HepG2 (cell line): ENCODE results near the gene SVOPL. TPM values are rescaled to one million over a fixed set of nuclear protein-coding genes. Genes with fewer than 3 reads are reported as not detected.

Experiments
- ATAC-seq: fragments of 200-7000 bp; cut with Tn5 transposase; 3 replicates; pipeline ENCODE4 v1.9.1; 2020; ENCODE audit warnings: mild to moderate bottlenecking, moderate library complexity
- BruUV-seq: library from RNA; stranded (reverse); fragments of 400-500 nt; replicated peaks from 2 replicates; lab custom pipeline; 2021; lab: Mats Ljungman, UMichigan
- CTCF ChIA-PET: fragments of 300-600 bp; formaldehyde crosslinking; extraction: SDS; loops from one replicate; lab custom pipeline; 2021; ENCODE audit warnings: low total read pairs, inconsistent platforms, low intra/inter-chr PET ratio; lab: Yijun Ruan, JAX
- POLR2A ChIA-PET: fragments of 350-600 bp; sonication (Branson Sonifier 250); formaldehyde crosslinking; loops from one replicate; lab custom pipeline; 2020; ENCODE audit warnings: antibody characterized with exemption, inconsistent platforms; lab: Yijun Ruan, JAX
- DNase-seq: peaks from one replicate; pipeline ENCODE4 v3.0.0-alpha.2; 2015; ENCODE audit warnings: low spot score
- FAIRE-seq: peaks from 3 replicates; lab custom pipeline; 2011; peaks lifted over from hg19 to GRCh38; lab: Jason Lieb, UNC
- H2AFZ ChIP-seq: one replicate; pipeline ENCODE4 v1.6.1; 2011; ENCODE audit warnings: low read length, inconsistent platforms
- H3K27ac ChIP-seq: fragments of 300-600 bp; 3 replicates; pipeline ENCODE4 v1.8.0; 2011; ENCODE audit warnings: mixed run types, mild to moderate bottlenecking, mixed read lengths, low read length, inconsistent platforms; ENCODE audit not compliant: insufficient read depth; ENCODE audit errors: extremely low read length
- H3K27me3 ChIP-seq, 2 experiments: fragments of 200-600 bp in 1 of 2; 2 replicates in 1 of 2; 3 replicates in 1 of 2; pipeline versions ENCODE4 v1.6.0 to v1.8.0; 2011; ENCODE audit warnings: low read length in 2 of 2, mild to moderate bottlenecking in 2 of 2, moderate library complexity in 2 of 2, inconsistent platforms in 1 of 2; ENCODE audit not compliant: insufficient read depth in 2 of 2, control insufficient read depth in 1 of 2
- H3K36me3 ChIP-seq, 2 experiments: fragments of 200-600 bp in 1 of 2; replicated peaks in 1 of 2; 2 replicates in 1 of 2; 3 replicates in 1 of 2; pipeline versions ENCODE4 v1.5.1 to v1.8.0; 2011; ENCODE audit warnings: low read length in 2 of 2, inconsistent platforms in 1 of 2; ENCODE audit not compliant: insufficient read depth in 2 of 2, control insufficient read depth in 1 of 2
- H3K4me1 ChIP-seq: 2 replicates; pipeline ENCODE4 v1.5.1; 2012; ENCODE audit warnings: low read length, inconsistent platforms; ENCODE audit not compliant: insufficient read depth
- H3K4me2 ChIP-seq: 2 replicates; pipeline ENCODE4 v1.6.0; 2011; ENCODE audit warnings: low read depth, low read length, inconsistent platforms
- H3K4me3 ChIP-seq, 3 experiments: fragments of 200-600 bp in 1 of 3; sonication (generic), shearing (Covaris generic) in 1 of 3; replicated peaks in 1 of 3; 2 replicates each; pipeline ENCODE4 v1.5.1; 2011 to 2016; ENCODE audit warnings: low read length in 3 of 3, inconsistent platforms in 2 of 3, low read depth in 2 of 3, mild to moderate bottlenecking in 2 of 3, control low read depth in 1 of 3, mixed read lengths in 1 of 3; ENCODE audit not compliant: insufficient read depth in 1 of 3
- H3K79me2 ChIP-seq: one replicate; pipeline ENCODE4 v1.6.1; 2011; ENCODE audit warnings: low read length, inconsistent platforms; ENCODE audit not compliant: insufficient read depth
- H3K9ac ChIP-seq: 2 replicates; pipeline ENCODE4 v1.6.0; 2011; ENCODE audit warnings: mild to moderate bottlenecking, low read depth, low read length, inconsistent platforms; ENCODE audit not compliant: insufficient read depth
- H3K9me3 ChIP-seq: 2 replicates; pipeline ENCODE4 v1.5.1; 2012; ENCODE audit warnings: mild to moderate bottlenecking, low read length
- H4K20me1 ChIP-seq: 2 replicates; pipeline ENCODE4 v1.6.0; 2011; ENCODE audit warnings: inconsistent platforms, mild to moderate bottlenecking, low read length, moderate library complexity; ENCODE audit not compliant: insufficient read depth
- EEA1 ChIP-seq: sonication (generic); formaldehyde crosslinking; IDR thresholded peaks from 2 replicates; pipeline ENCODE4 v1.5.1; 2020; ENCODE audit warnings: mild to moderate bottlenecking, missing genetic modification reagents, borderline replicate concordance
- ERF ChIP-seq: IDR thresholded peaks from 2 replicates; pipeline ENCODE4 v1.6.1; 2018; ENCODE audit warnings: missing biosample characterization, missing genetic modification reagents
- HNRNPL ChIP-seq: fragments of 200-400 bp; formaldehyde crosslinking; IDR thresholded peaks from 2 replicates; pipeline ENCODE4 v1.6.1; 2017; ENCODE audit warnings: mild to moderate bottlenecking, low read depth, low read length
- NFIB ChIP-seq: sonication (generic); formaldehyde crosslinking; IDR thresholded peaks from 2 replicates; pipeline ENCODE4 v1.9.0; 2021; ENCODE audit warnings: missing genetic modification reagents, mild to moderate bottlenecking, borderline replicate concordance
- PHF8 ChIP-seq: sonication (generic); formaldehyde crosslinking; IDR thresholded peaks from 2 replicates; pipeline ENCODE4 v1.5.0; 2020; ENCODE audit warnings: missing genetic modification reagents
- RBAK ChIP-seq: sonication (generic); formaldehyde crosslinking; IDR thresholded peaks from 2 replicates; pipeline ENCODE4 v1.5.1; 2020; ENCODE audit warnings: mild to moderate bottlenecking, missing genetic modification reagents
- SRSF4 ChIP-seq: fragments of 200-400 bp; formaldehyde crosslinking; IDR thresholded peaks from one replicate; pipeline ENCODE4 v1.6.1; 2018; ENCODE audit warnings: mild to moderate bottlenecking, low read depth, low read length, moderate library complexity; ENCODE audit not compliant: poor library complexity, severe bottlenecking
- YEATS2 ChIP-seq: sonication (generic); formaldehyde crosslinking; IDR thresholded peaks from 2 replicates; pipeline ENCODE4 v1.4.0; 2020; ENCODE audit warnings: missing genetic modification reagents, borderline replicate concordance
- ZBTB20 ChIP-seq: sonication (generic); formaldehyde crosslinking; IDR thresholded peaks from 2 replicates; pipeline ENCODE4 v1.8.1; 2023; ENCODE audit warnings: missing genetic modification reagents, low read depth, mild to moderate bottlenecking, borderline replicate concordance
- ZFP36 ChIP-seq: fragments of 150-350 bp; IDR thresholded peaks from 2 replicates; pipeline ENCODE4 v1.6.1; 2018; ENCODE audit warnings: borderline replicate concordance, low read length, low read depth; ENCODE audit not compliant: partially characterized antibody
- ZKSCAN5 ChIP-seq: sonication (generic); formaldehyde crosslinking; IDR thresholded peaks from 2 replicates; pipeline ENCODE4 v1.5.1; 2020; ENCODE audit warnings: mild to moderate bottlenecking, missing genetic modification reagents
- ZNF33A ChIP-seq: sonication (generic); formaldehyde crosslinking; IDR thresholded peaks from 2 replicates; pipeline ENCODE4 v1.5.1; 2020; ENCODE audit warnings: missing genetic modification reagents, mild to moderate bottlenecking, moderate library complexity, borderline replicate concordance
- ZNF44 ChIP-seq: sonication (generic); formaldehyde crosslinking; IDR thresholded peaks from 2 replicates; pipeline ENCODE4 v1.5.1; 2020; ENCODE audit warnings: mild to moderate bottlenecking, missing genetic modification reagents
- ZNF496 ChIP-seq: sonication (generic); formaldehyde crosslinking; IDR thresholded peaks from 2 replicates; pipeline ENCODE4 v1.8.1; 2023; ENCODE audit warnings: mild to moderate bottlenecking, moderate library complexity, missing genetic modification reagents; ENCODE audit not compliant: insufficient replicate concordance
- ZNF678 ChIP-seq: sonication (generic); formaldehyde crosslinking; IDR thresholded peaks from 2 replicates; pipeline ENCODE4 v1.4.0; 2020; ENCODE audit warnings: mild to moderate bottlenecking, missing genetic modification reagents
- ZNF747 ChIP-seq: sonication (generic); formaldehyde crosslinking; IDR thresholded peaks from 2 replicates; pipeline ENCODE4 v1.8.1; 2023; ENCODE audit warnings: missing genetic modification reagents, mild to moderate bottlenecking, borderline replicate concordance
- ZSCAN9 ChIP-seq: IDR thresholded peaks from 2 replicates; pipeline ENCODE4 v1.6.1; 2016; ENCODE audit warnings: borderline replicate concordance
- WGBS: methylation state at CpG from one replicate; pipeline ENCODE4 v1.1.6; 2017; ENCODE audit warnings: low lambda C conversion rate; 5-methylcytosine and 5-hydroxymethylcytosine counted together
- in situ Hi-C: cut with HindIII; loops from 2 replicates; pipeline ENCODE4 v1.10.0; 2017; ENCODE audit warnings: low pct_unique_long_range_greater_than_20kb; ENCODE audit not compliant: extremely low pct_ligation_motif_present
- intact Hi-C: fragments of 100-400 bp; cut with micrococcal nuclease; formaldehyde crosslinking; loops from one replicate; pipeline ENCODE4 v1.10.0; 2022; ENCODE audit not compliant: unreplicated experiment
- polyA plus RNA-seq, 8 experiments: library from polyadenylated mRNA; depleted of rRNA in 3 of 8; stranded (reverse) in 7 of 8; unstranded in 1 of 8; fragments of >200 nt; fragmentation: Illumina TruSeq in 4 of 8; extraction: Trizol in 4 of 8; gene quantifications; 2 replicates each; pipeline versions ENCODE4 v1.2.1 to v1.2.3, GENCODE V29; 2011 to 2016; ENCODE audit warnings: low read depth in 4 of 8, missing spikeins in 1 of 8, mixed read lengths in 1 of 8; ENCODE audit not compliant: insufficient read depth in 1 of 8
- total RNA-seq, 5 experiments: library from RNA; depleted of rRNA; stranded (reverse); fragments of >200 nt; fragmentation: Illumina TruSeq; extraction: Trizol; gene quantifications; 2 replicates each; pipeline ENCODE4 v1.2.3, GENCODE V29; 2016; ENCODE audit warnings: low read depth in 1 of 5

SVOPL gene
- total and polyA plus RNA-seq, 2 of the 13 experiments (the other 11 are each of a cell fraction or from before 2014, with no cell fraction given), result not detected

GRCh38 chr7:138625084-138625848, 75.9 kb downstream of the SVOPL start (continued):
- TF ChIP-seq ZNF33A (CRISPR knock-in tag) (no peak), NFIB (no peak), EEA1 (CRISPR knock-in tag) (no peak)

GRCh38 chr7:138622841-138623240, 78.3 kb downstream of the SVOPL start:
- ChIA-PET POLR2A (no interaction called here), CTCF (no interaction called here)
- H3K9me3 ChIP-seq, result no peaks in the 10 kb centered on the region
- DNase-seq, result no peak
- BruUV-seq, result no TSS peak
- H3K4me1 ChIP-seq, result peaks cover 17% of the 10 kb centered on the region
- peaks cover 0 to 1% of the 10 kb centered on the region in 2 experiments; a peak in 1 of 5 replicates for H3K27me3 ChIP-seq
- TF ChIP-seq SRSF4 (no peak), ZKSCAN5 (CRISPR knock-in tag) (no peak), PHF8 (CRISPR knock-in tag) (no peak), RBAK (CRISPR knock-in tag) (no peak), ZNF496 (CRISPR knock-in tag) (no peak), ZFP36 (no peak), HNRNPL (no peak), ZNF747 (CRISPR knock-in tag) (no peak), YEATS2 (CRISPR knock-in tag) (no peak), ERF (no peak), ZNF678 (CRISPR knock-in tag) (no peak), ZBTB20 (no peak), ZNF44 (CRISPR knock-in tag) (no peak), ZSCAN9 (CRISPR knock-in tag) (no peak)
- no peak for FAIRE-seq
- no peak overlapping the region for H3K27ac ChIP-seq
- in situ Hi-C loops (no loop called here), intact Hi-C loops (no loop called here)
- no peak overlapping the region for H3K4me3 ChIP-seq
- no peaks in the 10 kb centered on the region for H4K20me1 ChIP-seq
- 70% methylated on average over 1 of the region's 1 CpG for WGBS
- H2AFZ ChIP-seq, result no peak overlapping the region
- H3K36me3 ChIP-seq, result no peaks in the 10 kb centered on the region
- H3K4me2 ChIP-seq, result no peak overlapping the region
- ATAC-seq, result no peak
- no peak overlapping the region for H3K9ac ChIP-seq
- no peaks in the 10 kb centered on the region for H3K79me2 ChIP-seq
